K562 (cell line): ENCODE measurements around the gene CHD6.

Experiments used
- CEBPZ ChIP-seq: fragments of 150-350 bp; IDR thresholded peaks from 2 replicates; pipeline ENCODE4 v1.6.1; 2014; ENCODE audit warnings: low read depth, mild to moderate bottlenecking, low read length, borderline replicate concordance
- CTCF ChIP-seq, 3 experiments: IDR thresholded peaks in 2 of 3; conservative IDR thresholded peaks in 1 of 3; 2 replicates each; pipeline ENCODE4 v1.5.1; 2011 to 2012; ENCODE audit warnings: low read length in 3 of 3, mild to moderate bottlenecking in 3 of 3, control low read depth in 2 of 3, improper control_type of control experiment in 1 of 3, inconsistent platforms in 1 of 3, low read depth in 1 of 3, mixed read lengths in 1 of 3, moderate library complexity in 1 of 3; ENCODE audit not compliant: insufficient read depth in 2 of 3
- ELK1 ChIP-seq: sonication (generic); formaldehyde crosslinking; IDR thresholded peaks from 2 replicates; pipeline ENCODE4 v1.8.1; 2022; ENCODE audit warnings: missing genetic modification reagents
- ELK3 ChIP-seq: fragments of 450-650 bp; formaldehyde crosslinking; IDR thresholded peaks from 2 replicates; pipeline ENCODE4 v1.4.0; 2020; ENCODE audit warnings: mild to moderate bottlenecking
- JUND ChIP-seq, 2 experiments: IDR thresholded peaks; 2 replicates in 1 of 2; 3 replicates in 1 of 2; pipeline ENCODE4 v1.6.1; 2011; ENCODE audit warnings: borderline replicate concordance in 2 of 2, low read depth in 2 of 2, low read length in 2 of 2, improper control_type of control experiment in 1 of 2, missing biosample characterization in 1 of 2, missing genetic modification characterization in 1 of 2, missing genetic modification reagents in 1 of 2
- MLLT1 ChIP-seq, 2 experiments: fragments of 450-650 bp; IDR thresholded peaks; 2 replicates each; pipeline ENCODE4 v1.6.1; 2016
- PTTG1 ChIP-seq: fragments of 450-650 bp; IDR thresholded peaks from 2 replicates; pipeline ENCODE4 v1.6.1; 2016; ENCODE audit warnings: low read depth, mild to moderate bottlenecking, missing genetic modification characterization, missing compliant biosample characterization
- RB1 ChIP-seq: fragments of 450-650 bp; IDR thresholded peaks from 2 replicates; pipeline ENCODE4 v1.6.1; 2017; ENCODE audit warnings: low read depth, mild to moderate bottlenecking
- RNF219 ChIP-seq: fragments of 250-450 bp; sonication (Bioruptor Pico); IDR thresholded peaks from 2 replicates; pipeline ENCODE4 v1.5.0; 2022; ENCODE audit warnings: mild to moderate bottlenecking
- SIN3B ChIP-seq: fragments of 450-650 bp; IDR thresholded peaks from 2 replicates; pipeline ENCODE4 v1.6.1; 2017; ENCODE audit warnings: low read depth, mild to moderate bottlenecking, moderate library complexity
- SMC3 ChIP-seq: conservative IDR thresholded peaks from 2 replicates; pipeline ENCODE4 v1.6.1; 2011; ENCODE audit warnings: low read depth, low read length, improper control_type of control experiment; ENCODE audit not compliant: insufficient read depth

GRCh38 chr20:41599699-41600104, 18.5 kb downstream of the CHD6 start:
- TF ChIP-seq CEBPZ (no peak), MLLT1 (IDR thresholded peaks at IDR 0.05) (no peak), JUND (IDR thresholded peaks at IDR 0.05; ENCODE audit: borderline replicate concordance, low read depth, low read length) (no peak), JUND (tag; IDR thresholded peaks at IDR 0.05; ENCODE audit: borderline replicate concordance, low read depth, low read length) (no peak), CTCF (IDR thresholded peaks at IDR 0.05 in 2 of 3, conservative IDR thresholded peaks at IDR 0.05 in 1 of 3; ENCODE audit: insufficient read depth in 2 of 3, low read depth in 1 of 3, low read length in 3 of 3) (no peak), RNF219 (CRISPR knock-in tag) (no peak), SMC3 (no peak), RB1 (no peak), ELK3 (no peak), ELK1 (CRISPR knock-in tag) (no peak), SIN3B (no peak), PTTG1 (tag) (no peak)
